Kidney (tissue), 22 donors: Measurements from ENCODE around the gene GALNT11. TPM values are rescaled to one million over a fixed set of nuclear protein-coding genes. Genes with fewer than 3 reads are reported as not detected.

Experiments used
- DNase-seq, 5 donors: peaks; one replicate each; pipeline ENCODE4 v3.0.0-alpha.2; 2013 to 2020
- FAIRE-seq: peaks from 2 replicates; lab custom pipeline; 2012; peaks lifted over from hg19 to GRCh38; lab: Jason Lieb, UNC
- H3K27ac ChIP-seq, 2 donors: one replicate each; pipeline ENCODE4 v1.7.0; 2013; ENCODE audit warnings: low read depth in 2 of 2, low read length in 2 of 2, inconsistent platforms in 1 of 2
- H3K27me3 ChIP-seq: one replicate; pipeline ENCODE4 v1.7.1; 2013; ENCODE audit warnings: low read length, inconsistent platforms; ENCODE audit not compliant: control insufficient read depth, insufficient read depth
- H3K36me3 ChIP-seq, 3 donors: one replicate each; pipeline versions ENCODE4 v1.7.0 to v1.7.1; 2013; ENCODE audit warnings: low read length in 3 of 3, control low read depth in 1 of 3, inconsistent platforms in 1 of 3; ENCODE audit not compliant: insufficient read depth in 3 of 3, control insufficient read depth in 2 of 3
- H3K4me1 ChIP-seq, 3 donors: one replicate each; pipeline versions ENCODE4 v1.7.0 to v1.7.1; 2013; ENCODE audit warnings: low read length in 3 of 3, inconsistent platforms in 1 of 3, low read depth in 1 of 3; ENCODE audit not compliant: control insufficient read depth in 2 of 3, insufficient read depth in 2 of 3
- H3K4me3 ChIP-seq, 3 donors: one replicate each; pipeline versions ENCODE4 v1.7.0 to v1.8.1; 2013; ENCODE audit warnings: low read length in 3 of 3, control low read depth in 1 of 3, inconsistent platforms in 1 of 3
- H3K9ac ChIP-seq, 3 donors: one replicate each; pipeline versions ENCODE4 v1.7.0 to v1.7.1; 2013; ENCODE audit warnings: low read length in 3 of 3, control low read depth in 1 of 3, inconsistent platforms in 1 of 3
- H3K9me3 ChIP-seq, 3 donors: one replicate each; pipeline versions ENCODE4 v1.7.0 to v1.7.1; 2013; ENCODE audit warnings: low read length in 3 of 3, control low read depth in 1 of 3, inconsistent platforms in 1 of 3; ENCODE audit not compliant: control insufficient read depth in 2 of 3, insufficient read depth in 1 of 3
- intact Hi-C: fragments of 100-400 bp; cut with DNase I; formaldehyde crosslinking; loops from one replicate; pipeline ENCODE4 v1.11.1; 2022
- long read RNA-seq, 10 donors: library from polyadenylated mRNA in 1 of 10; unstranded in 1 of 10; transcript quantifications; one replicate each; pipeline ENCODE4 v2.0.0 and lab custom pipeline, GENCODE V29; 2021 to 2026
- polyA plus RNA-seq: library from polyadenylated mRNA; stranded (reverse); fragments of 350-450 nt; fragmentation: Illumina TruSeq; extraction: RNeasy Lipid Tissue Mini Kit (QIAGEN cat#74804); gene quantifications from one replicate; pipeline ENCODE4 v1.2.3, GENCODE V29; 2014; ENCODE audit warnings: low read depth, low replicate concordance; ENCODE audit not compliant: insufficient read depth
- total RNA-seq: library from RNA; stranded (reverse); fragmentation: NEBNext Ultra II Directional; extraction: Animal tissue kit (Norgen Biotek cat#: 25700); gene quantifications from one replicate; pipeline ENCODE4 v1.2.1, GENCODE V29; 2021
- TF ChIP-seq, protein P1 (sequence below): IDR thresholded peaks from 3 replicates; pipeline ENCODE4 v1.5.1; 2012; ENCODE audit warnings: mild to moderate bottlenecking, moderate library complexity, borderline replicate concordance; ENCODE audit not compliant: insufficient read depth; ENCODE audit errors: extremely low read depth
- donor health status: control.
- donor health status: control.
- donor health status: control.
- donor health status: control.
- donor health status: control.
- donor health status: DM: yes; HTN: yes; CAD: no.
- donor health status: Normal renal cell carcinoma (clear cell type).

GALNT11 gene
- total RNA-seq (86.3 TPM), polyA plus RNA-seq (116 TPM)
- long read RNA-seq, donor 1, transcript GALNT11-205 (12 exons, 2,727 nt): major isoform, 10 of 11 reads
- long read RNA-seq, donor 1, partial matches to known transcripts: 0 of 11 reads
- long read RNA-seq, donor 1, other reads (novel, unspliced or antisense): 0 of 11 reads
- long read RNA-seq, donor 2, transcript GALNT11-205 (12 exons, 2,727 nt): major isoform, 16 of 24 reads
- long read RNA-seq, donor 2, partial matches to known transcripts: 5 of 24 reads
- long read RNA-seq, donor 2, other reads (novel, unspliced or antisense): 0 of 24 reads
- long read RNA-seq, donor 3, transcript GALNT11-205 (12 exons, 2,727 nt): major isoform, 14 of 62 reads
- long read RNA-seq, donor 3, partial matches to known transcripts: 42 of 62 reads
- long read RNA-seq, donor 3, other reads (novel, unspliced or antisense): 6 of 62 reads
- long read RNA-seq, donor 4, transcript GALNT11-205 (12 exons, 2,727 nt): major isoform, 17 of 17 reads
- long read RNA-seq, donor 4, partial matches to known transcripts: 0 of 17 reads
- long read RNA-seq, donor 4, other reads (novel, unspliced or antisense): 0 of 17 reads
- long read RNA-seq, donor 5, partial matches to known transcripts: 0 of 2 reads
- long read RNA-seq, donor 5, other reads (novel, unspliced or antisense): 0 of 2 reads
- long read RNA-seq, donor 6, transcript GALNT11-205 (12 exons, 2,727 nt): major isoform, 6 of 12 reads
- long read RNA-seq, donor 6, partial matches to known transcripts: 6 of 12 reads
- long read RNA-seq, donor 6, other reads (novel, unspliced or antisense): 0 of 12 reads
- long read RNA-seq, donor 7, transcript GALNT11-205 (12 exons, 2,727 nt): major isoform, 28 of 74 reads
- long read RNA-seq, donor 7, partial matches to known transcripts: 16 of 74 reads
- long read RNA-seq, donor 7, other reads (novel, unspliced or antisense): 28 of 74 reads
- long read RNA-seq, donor 8, transcript GALNT11-205 (12 exons, 2,727 nt): major isoform, 8 of 9 reads
- long read RNA-seq, donor 8, partial matches to known transcripts: 0 of 9 reads
- long read RNA-seq, donor 8, other reads (novel, unspliced or antisense): 0 of 9 reads
- long read RNA-seq, donor 9, transcript GALNT11-205 (12 exons, 2,727 nt): major isoform, 5 of 5 reads
- long read RNA-seq, donor 9, partial matches to known transcripts: 0 of 5 reads
- long read RNA-seq, donor 9, other reads (novel, unspliced or antisense): 0 of 5 reads
- long read RNA-seq, donor 10, transcript GALNT11-205 (12 exons, 2,727 nt): major isoform, 12 of 22 reads
- long read RNA-seq, donor 10, partial matches to known transcripts: 7 of 22 reads
- long read RNA-seq, donor 10, other reads (novel, unspliced or antisense): 0 of 22 reads

DNA sequence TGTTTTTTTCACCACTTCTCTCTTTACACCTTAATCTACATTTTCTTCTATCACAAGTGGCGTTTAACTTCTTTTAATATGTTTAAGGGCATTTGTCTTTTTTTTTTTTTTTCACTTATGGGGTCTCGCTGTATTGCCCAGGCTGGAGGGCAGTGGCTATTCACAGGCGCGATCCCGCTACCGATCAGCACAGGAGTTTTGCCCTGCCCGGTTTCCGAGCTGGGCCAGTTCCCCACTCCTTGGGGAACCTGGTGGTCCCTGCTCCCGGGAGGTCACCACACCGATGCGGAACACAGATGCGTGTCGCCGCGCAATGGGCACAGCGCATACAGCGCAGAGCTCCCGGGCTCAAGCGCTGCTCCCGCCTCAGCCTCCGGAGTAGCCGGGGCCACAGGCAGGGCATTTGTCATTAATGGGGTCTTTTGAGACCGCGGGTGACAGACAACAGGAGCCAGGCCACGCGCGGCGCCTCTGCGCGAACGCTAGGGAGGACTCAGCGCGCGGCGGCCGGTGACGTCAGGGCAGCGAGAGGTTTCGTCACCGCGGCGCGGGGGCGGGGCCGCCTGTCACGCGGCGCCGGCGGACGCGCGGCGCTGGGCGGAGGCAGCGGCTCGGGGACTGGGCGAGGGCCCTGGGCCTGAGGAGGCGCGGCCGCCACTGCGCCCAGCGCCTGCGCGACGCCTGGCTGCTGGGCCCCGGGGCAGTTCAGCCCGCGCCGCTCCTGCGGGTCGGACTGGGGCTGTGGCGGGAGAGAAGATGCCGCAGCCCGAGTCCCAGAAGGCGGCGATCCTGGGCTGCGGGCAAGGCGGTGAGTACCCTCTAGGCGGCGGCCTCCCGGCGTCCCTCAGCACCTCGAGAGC, at the start of gene GALNT11:
Gene GALNT11 (plus strand): TSS at position 598 of the 860 bp plus-strand sequence. CDS start 68,554 bp downstream, outside the sequence.
- Histone ChIP-seq H3K4me3 (peak within 1 kb of the TSS; percentile 65 to 93 (median 89)), H3K4me1 (peaks cover 0 to 6% (median 5%) of the 10 kb centered on the region in 3 donors), H3K27ac (peak within 1 kb of the TSS; percentile 69 to 86), H3K36me3 (no peaks in the 10 kb centered on the region), H3K9ac (peak within 1 kb of the TSS; percentile 37 to 97 (median 94)), H3K9me3 (no peaks in the 10 kb centered on the region), H3K27me3 (no peaks in the 10 kb centered on the region)
- DNase-seq (peak; percentile 82 to 93 (median 90)), FAIRE-seq (no peak)
- intact Hi-C loops: no loop called here
- TF ChIP-seq, protein P1, sequence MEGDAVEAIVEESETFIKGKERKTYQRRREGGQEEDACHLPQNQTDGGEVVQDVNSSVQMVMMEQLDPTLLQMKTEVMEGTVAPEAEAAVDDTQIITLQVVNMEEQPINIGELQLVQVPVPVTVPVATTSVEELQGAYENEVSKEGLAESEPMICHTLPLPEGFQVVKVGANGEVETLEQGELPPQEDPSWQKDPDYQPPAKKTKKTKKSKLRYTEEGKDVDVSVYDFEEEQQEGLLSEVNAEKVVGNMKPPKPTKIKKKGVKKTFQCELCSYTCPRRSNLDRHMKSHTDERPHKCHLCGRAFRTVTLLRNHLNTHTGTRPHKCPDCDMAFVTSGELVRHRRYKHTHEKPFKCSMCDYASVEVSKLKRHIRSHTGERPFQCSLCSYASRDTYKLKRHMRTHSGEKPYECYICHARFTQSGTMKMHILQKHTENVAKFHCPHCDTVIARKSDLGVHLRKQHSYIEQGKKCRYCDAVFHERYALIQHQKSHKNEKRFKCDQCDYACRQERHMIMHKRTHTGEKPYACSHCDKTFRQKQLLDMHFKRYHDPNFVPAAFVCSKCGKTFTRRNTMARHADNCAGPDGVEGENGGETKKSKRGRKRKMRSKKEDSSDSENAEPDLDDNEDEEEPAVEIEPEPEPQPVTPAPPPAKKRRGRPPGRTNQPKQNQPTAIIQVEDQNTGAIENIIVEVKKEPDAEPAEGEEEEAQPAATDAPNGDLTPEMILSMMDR: peak; percentile 2

DNA sequence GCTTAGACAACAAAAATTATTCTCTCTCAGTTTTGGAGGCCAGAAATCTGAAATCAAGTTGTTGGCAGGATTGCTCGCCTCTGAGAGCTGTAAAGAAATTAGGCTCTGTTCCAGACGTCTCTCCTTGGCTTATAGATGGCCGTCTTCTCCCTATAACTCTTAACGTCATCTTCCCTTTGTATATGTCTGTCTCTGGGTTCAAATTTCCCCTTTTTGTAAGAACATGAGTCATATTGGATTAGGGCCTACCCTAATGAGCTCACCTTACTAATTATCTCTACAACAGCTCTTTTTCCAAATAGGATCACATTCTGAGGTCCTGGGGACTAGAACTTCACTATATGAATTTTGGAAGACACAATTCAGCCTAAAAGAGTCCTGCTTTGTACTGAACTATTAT, 46.9 kb upstream of the GALNT11 start:
- Histone ChIP-seq H3K4me1 (no peaks in the 10 kb centered on the region), H3K4me3 (no peak overlapping the region)
- no peak for DNase-seq

More for the DNA sequence above, 46.9 kb upstream of the GALNT11 start:
- no peaks in the 10 kb centered on the region for H3K36me3 ChIP-seq
- no peaks in the 10 kb centered on the region for H3K27me3 ChIP-seq
- no peaks in the 10 kb centered on the region for H3K9me3 ChIP-seq
- intact Hi-C loops: no loop called here
- TF ChIP-seq, protein P1: no peak
- no peak for FAIRE-seq
- no peak overlapping the region for H3K27ac ChIP-seq
- H3K9ac ChIP-seq: no peak overlapping the region
